GM21528 (cell line): ENCODE measurements around the gene MBD3L3.
"Not testable (repeated sequence)": the region's sequence is repeated elsewhere in the genome, so short reads cannot be mapped to it uniquely, and the experiment has no call there.

Experiments used
- ATAC-seq: cut with Tn5 transposase; IDR thresholded peaks from one replicate; pipeline ENCODE4 v1.9.1; 2021; ENCODE audit warnings: mild to moderate bottlenecking, moderate library complexity; ENCODE audit not compliant: unreplicated experiment, low FRiP score

The MBD3L3 gene

DNA sequence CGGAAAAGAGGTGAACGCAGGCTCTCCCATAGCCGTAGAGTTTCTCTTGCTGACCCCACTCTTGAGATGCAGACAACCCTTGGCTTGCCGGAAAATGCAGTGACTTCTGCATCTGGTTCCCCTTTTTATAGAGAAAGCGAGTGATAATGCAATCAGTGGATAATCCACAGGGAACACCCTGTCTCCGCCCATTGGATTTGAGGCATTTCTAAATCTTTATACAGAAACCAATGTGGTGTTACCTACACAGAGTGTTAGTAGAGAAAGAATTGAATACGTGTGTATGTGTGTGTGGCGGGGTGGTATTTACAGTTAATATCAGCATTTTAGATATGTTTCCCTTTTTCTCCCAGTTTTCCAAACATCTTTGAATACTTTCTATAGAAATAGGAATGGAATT lies at the start of gene MBD3L3:
Gene MBD3L3 (minus strand): TSS at position 101 of the 400 bp plus-strand sequence. CDS start 71 bp downstream, at position 30.
- ATAC-seq, result not testable (repeated sequence)

DNA sequence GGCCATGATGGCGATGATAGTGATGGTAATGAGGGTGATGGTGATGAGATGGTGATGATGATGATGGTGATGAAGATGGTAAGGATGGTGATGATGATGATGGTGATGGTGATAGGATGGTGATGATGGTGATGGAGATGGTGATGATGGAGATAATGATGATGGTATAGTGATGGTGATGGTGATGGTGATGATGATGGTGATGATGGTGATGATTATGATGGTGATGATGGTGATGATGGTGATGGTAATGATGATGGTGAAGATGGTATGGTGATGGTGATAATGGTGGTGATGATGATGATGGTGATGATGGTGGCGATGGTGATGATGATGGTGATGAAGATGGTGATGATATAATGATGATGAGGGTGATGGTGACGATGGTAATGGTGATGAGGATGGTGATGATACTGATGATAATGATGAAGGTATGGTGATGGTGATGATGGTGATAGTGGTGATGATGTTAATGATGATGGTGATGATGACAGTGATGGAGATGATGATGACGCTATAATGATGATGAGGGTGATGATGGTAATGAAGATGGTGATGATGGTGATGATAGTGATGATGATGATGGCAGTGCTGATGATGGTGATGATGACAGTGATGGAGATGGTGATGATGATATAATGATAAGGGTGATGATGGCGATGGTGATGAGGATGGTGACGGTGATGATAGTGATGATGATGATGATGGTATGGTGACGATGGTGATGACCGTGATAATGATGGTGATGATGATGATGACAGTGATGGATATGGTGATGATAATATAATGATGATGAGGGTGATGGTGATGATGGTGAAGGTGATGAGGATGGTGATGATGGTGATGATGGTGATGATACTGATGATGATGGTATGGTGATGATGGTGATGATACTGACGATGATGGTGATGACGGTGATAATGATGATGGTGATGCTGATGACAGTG lies 48.5 kb upstream of the MBD3L3 start:
- no peak for ATAC-seq

DNA sequence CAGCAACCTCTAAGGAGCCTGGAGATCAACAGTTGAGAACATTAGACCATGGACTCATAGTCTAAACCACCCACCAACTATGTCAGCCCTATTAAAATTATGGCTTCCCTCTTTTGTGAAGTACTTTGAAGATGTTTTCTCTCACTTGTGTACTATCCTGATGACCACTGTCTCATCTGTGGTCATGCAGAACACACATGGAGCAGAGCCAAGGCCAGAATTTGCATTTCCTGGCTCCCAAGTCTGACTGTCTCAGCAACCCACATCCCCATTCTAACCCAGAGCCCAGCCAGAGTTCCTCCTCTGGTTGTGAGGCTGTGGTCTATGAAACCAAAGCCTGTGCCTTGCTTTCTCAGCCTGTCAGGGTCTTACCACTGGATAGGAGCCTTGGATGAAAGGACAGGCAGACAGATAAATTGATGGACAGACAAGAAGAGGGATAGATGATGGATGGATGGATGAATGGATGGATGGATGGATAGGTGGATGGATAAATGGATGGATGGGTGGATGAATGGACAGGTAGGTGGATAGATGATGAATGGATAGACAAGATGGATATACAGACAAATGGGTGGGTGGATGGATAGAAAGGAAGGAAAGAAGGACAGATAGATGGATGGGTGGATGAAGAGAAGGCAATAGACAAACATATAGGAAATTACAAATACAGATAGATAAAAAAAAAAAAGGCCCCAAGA lies 46.4 kb upstream of the MBD3L3 start:
- no peak for ATAC-seq

DNA sequence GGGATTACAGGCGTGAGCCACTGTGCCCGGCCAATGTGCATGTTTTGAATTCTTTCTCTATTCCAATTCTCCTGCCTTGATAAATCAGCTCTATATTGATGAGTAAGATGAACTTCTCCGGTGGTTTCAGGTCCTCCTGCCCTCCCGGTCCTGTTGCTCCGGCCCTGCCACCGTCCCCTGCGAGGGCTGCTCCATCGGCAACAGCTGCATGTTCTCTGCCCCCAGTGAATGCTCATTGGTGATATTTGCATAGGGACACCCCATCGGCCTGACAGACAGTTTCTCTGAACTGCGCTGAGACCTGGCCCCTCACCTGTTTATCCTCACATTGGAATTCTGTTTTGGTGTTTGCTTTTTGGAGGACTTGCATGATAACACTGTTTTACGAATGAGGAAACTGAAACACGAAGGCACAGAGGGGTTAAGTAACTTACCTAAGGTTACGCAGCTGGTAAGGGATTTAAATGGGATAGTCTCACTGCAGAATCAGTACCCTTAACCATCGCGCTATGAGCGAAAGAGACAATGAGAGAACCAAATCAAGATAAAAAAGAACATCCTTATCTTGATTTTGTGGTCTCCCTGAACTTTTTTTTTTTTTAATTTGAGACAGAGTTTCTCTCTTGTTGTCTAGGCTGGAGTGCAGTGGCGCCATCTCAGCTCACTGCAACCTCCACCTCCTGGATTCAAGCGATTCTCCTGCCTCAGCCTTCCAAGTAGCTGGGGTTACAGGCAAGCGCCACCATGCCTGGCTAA lies 43.2 kb upstream of the MBD3L3 start:
- no peak for ATAC-seq

DNA sequence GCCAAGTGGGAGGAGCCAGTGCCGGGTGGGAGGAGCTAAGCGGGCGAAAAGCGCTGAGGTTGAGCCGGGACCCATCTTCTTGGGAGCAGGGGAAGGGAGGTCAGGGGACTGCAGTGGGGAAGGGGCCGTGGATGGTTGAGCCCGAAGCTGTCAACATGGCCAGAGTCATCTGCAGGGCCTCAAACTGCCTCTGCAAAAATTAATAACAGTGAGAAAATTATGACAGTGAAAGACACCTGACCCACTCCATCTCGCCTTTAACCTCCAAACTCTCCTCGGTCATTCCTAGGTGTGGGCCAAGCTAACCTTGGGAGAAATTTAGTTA lies 41.1 kb upstream of the MBD3L3 start:
- no peak for ATAC-seq

DNA sequence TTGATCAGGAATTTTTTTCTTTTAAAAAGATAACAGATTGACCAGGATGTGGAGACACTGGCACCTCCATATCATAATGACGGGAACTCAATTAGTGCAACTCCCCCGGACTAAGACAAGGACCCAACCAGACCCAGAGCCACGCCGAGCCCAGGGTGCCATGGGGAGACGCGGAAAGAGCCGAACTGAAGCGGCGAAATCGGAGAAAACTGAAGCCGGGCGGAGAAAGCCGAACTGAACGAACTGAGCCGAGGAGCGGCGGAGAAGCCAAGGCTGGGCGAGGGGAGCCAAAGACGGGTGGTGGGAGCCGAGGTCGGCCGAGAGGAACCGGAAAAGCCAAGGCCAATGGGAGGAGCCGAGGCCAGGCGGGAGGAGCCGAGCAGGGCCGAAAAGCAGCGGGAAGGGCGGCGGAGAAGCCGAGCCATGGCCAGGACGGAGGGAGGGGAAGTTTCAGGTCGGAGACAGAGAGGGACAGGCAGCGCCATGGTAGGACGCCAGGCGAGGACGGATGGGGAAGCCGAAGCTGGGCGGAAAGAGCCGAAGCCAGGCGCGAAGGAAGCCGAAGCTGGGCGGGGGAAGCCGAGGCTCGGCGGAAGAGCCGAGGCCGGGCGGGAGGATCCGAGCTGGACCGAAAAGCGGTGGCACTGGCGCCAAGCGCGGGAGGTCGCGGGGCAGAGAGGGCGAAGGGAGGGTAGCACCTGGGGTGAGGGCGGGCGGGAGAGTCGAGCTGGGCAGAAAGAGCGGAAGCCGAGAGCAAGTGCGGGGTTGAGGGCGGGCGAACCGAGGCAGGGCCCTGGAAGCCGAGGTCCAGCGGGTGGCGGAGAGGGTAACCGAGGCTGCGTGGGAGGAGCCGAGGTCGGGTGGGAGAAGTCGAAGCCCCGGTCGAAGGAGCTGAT lies 40.5 kb upstream of the MBD3L3 start:
- ATAC-seq, result peak; percentile 83

DNA sequence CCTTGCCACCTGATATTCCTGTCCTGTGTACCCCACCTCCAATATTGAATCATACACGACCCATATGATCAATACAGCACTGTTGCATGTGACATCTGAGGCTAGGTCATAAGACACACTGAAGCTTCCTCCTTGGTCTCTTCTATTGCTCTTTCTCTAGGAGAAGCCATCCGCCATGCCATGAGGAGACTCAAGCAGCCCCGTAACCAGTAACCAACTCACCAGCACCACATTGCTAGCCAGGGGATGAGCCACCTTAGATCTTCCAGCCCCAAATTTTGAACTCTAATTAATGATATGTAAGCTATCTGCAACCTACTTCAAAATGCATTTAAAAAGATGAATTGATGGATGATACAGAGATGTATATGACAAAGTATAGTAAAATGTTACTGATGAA lies 39.6 kb upstream of the MBD3L3 start:
- no peak for ATAC-seq

DNA sequence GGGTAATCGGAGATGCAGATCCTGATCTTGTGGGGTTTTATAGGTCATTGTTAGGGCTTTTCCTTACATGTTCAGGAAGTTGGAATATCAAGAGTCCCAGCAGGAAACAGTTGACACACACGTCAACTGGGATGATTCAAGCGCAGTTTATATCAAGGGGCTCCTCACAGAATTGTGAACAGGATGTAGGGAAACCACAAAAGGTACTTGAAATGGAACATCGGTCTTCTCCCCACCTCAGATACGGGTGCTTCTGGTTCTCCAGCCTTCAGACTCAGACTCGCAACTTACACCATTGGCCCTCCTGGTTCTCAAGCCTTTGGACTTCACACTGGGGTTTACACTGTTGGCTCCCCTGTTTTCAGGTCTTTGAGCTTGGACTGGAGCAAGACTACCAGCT lies 30.5 kb upstream of the MBD3L3 start:
- no peak for ATAC-seq

DNA sequence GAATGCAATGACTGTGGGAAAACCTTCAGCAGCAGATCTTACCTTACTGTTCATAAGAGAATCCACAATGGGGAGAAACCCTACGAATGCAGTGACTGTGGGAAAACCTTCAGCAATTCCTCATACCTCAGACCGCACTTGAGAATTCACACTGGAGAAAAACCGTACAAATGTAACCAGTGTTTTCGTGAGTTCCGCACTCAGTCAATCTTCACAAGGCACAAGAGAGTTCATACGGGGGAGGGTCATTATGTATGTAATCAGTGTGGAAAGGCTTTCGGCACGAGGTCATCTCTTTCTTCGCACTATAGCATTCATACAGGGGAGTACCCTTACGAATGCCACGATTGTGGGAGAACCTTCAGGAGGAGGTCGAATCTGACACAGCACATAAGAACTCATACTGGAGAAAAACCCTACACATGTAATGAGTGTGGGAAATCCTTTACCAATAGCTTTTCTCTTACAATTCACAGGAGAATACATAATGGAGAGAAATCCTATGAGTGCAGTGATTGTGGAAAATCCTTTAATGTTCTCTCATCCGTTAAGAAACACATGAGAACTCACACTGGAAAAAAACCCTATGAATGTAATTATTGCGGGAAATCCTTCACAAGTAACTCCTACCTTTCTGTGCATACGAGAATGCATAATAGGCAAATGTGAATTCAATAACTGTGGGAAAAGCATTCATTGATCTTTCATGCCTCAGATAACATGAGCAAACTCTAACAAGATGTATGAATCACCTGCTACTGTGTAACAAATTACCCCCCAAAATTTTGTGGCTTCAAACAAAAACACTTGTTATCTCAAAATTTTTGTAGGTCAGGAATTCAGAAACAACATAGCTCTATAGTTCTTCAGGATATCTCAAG lies 24.8 kb upstream of the MBD3L3 start:
- ATAC-seq, result no peak

DNA sequence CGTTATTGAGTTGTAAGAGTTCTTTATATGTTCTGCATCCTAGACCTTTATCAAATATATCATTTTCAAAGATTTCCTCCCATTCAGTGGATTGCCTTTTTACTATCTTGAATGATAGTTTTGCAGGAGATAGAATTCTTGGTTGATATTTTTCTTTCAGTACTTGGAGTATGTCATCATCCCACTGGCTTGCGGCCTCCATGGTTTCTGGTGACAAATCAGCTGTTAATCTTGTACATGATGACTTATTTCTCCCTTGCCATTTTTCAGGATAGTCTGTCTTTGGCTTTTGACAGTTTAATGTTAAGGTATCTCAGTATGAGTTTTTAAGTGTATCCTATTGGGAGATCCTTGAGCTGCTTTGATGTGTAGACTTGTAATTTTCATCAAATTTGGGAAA lies 19.5 kb upstream of the MBD3L3 start:
- ATAC-seq, result no peak

DNA sequence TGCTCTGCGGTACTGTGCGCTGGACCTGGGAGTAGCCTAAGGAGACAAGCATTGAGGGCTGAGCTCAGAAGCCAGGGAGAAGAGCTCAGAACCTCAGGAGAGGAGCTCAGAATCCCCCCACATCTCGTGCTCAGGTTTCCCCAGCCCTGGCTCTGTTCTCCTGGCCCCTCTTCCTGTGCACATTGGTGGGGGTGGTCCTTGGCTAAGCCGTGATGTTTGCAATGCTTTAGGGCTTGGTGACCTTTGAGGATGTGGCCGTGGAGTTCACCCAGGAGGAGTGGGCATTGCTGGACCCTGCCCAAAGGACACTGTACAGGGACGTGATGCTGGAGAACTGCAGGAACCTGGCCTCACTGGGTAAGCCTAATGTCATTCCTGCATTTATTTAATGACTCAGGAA lies 17.7 kb upstream of the MBD3L3 start:
- ATAC-seq, result no peak

DNA sequence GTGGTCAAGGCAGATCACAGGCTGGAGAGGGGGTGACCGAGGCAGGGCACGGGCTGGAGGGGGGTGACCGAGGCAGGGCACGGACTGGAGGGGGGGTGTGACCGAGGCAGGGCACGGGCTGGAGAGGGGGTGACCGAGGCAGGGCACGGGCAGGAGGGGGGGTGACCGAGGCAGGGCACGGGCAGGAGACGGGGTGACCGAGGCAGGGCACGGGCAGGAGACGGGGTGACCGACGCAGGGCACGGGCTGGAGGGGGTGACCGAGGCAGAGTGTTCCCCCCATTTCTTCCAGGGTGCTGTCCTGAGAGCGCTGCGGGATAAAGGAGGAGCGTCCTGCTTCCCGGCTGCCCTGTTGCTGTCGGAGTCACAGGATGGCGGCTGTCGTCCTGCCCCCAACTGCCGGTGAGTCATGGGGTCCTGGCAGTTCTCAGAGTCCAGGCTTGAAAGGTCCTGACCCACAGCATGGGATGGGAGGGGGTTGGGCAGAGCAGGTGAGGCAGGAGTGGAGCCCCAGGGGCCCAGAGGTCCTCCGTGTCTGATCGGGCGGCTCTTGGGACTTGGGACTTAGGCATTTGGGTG lies 16.3 kb upstream of the MBD3L3 start:
- ATAC-seq, result no peak

DNA sequence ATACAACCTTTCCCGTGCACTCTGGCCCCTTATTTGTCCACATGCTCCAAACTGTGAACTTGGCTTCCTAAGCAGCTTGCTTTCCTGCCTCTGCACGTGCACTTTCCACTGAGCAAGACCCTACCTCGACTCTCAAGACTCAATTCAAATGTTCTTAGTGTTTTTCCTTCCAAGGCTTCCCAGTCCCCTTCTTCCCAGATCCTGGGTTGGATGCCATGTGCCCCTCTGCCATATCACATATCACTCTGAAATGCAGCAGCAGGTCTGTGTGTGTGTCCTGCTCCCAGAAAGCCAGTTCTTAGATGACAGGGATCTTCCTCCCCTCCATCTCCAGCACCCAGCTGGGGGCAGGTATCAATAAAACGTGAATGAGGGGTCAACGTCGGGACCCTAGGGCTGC lies 14.1 kb upstream of the MBD3L3 start:
- no peak for ATAC-seq

DNA sequence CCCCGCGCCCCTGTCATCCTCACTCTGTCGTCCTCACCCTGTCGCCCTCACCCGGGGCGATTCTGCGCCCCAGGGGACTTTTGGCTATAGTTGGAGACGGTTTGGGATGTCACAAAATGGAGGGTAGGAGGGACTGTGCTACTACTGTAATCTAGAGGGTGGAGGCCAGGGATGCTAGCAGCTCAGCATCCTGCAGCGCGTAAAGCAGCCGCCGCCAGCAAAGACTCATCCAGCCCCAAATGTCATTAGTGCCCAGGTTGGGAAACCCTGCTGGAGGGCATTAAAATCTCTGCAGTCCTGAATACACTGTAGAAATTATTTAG lies 11.4 kb upstream of the MBD3L3 start:
- no peak for ATAC-seq

DNA sequence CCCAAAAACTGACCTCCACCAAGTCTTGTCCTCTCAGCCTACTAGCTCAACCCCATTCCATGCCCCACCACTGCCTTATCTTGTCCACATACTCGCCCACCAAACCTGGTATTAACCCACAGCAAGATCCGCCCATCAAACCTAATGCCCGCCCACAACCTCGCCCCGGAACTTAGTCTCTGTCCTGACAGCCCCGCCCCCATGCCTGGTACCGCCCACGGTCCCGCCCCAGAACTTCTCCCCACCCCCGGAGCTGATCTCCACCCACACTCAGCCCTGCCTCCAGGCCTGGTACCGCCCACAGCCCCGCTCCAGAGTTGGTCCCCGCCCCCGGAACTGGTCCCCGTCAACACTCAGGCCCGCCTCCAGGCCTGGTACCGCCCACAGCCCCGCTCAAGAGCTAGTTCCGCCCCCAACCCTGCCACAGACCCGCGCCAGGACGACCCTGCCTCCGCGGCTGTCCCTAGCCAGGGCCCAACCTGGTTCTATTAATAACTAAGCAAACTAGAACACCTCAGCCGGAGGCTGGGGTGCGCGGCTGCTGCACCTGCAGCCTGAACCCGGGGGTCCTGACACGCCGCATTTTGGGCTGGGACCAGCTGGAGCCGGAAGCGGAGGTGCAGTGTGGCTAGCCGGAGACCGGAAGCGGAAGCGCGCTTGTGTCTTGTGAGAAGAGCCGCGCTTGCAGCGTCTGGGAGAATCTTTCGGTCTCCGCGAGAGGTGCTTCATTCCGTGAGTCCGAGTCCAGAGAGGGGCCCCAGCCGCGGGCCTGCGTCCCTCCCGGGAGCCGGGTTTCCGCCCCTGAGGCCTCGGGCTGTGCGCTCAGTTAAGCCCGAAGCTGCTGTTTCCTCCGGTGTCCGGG lies 10.8 kb upstream of the MBD3L3 start, which contains the start of gene ZNF557:
Gene ZNF557 (plus strand): TSS at position 662 of the 862 bp plus-strand sequence. CDS start 5,372 bp downstream, outside the sequence.
- peak; percentile 93 for ATAC-seq

DNA sequence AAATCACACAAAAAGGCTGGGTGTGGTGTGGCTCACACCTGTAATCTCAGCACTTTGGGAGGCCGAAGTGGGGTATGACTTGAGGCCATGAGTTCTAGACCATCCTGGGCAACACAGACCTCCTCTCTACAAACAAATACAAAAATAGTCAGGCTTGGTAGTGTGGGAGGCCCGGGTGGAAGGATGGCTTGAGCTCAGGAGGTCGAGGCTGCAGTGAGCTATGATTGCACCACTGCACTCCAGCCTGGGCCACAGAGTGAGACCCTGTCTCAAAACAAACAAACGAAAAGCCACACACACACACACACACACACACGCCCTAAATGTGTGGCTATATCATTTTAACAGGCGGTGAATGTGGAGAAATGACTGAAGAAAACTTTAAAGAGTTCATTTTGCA lies 10.1 kb upstream of the MBD3L3 start:
- no peak for ATAC-seq

DNA sequence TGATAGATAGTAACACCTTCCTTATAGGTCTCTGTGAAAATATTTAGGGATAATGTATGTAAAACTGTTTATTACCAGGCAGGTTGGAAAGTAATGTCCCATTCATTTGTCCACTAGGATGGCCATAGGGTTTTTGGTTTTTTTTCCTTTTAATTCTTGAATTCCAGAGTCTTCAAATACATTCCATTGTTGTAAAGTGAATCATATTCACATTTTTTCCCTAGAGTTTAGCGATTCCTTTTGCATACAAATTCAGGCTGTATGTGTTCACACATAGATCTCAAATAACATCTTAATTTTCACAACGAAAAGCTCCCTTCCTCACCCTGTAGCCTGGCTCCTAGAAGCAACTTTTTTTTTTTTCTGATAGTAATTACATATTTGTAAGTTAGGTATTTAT lies 9.2 kb upstream of the MBD3L3 start:
- no peak for ATAC-seq

DNA sequence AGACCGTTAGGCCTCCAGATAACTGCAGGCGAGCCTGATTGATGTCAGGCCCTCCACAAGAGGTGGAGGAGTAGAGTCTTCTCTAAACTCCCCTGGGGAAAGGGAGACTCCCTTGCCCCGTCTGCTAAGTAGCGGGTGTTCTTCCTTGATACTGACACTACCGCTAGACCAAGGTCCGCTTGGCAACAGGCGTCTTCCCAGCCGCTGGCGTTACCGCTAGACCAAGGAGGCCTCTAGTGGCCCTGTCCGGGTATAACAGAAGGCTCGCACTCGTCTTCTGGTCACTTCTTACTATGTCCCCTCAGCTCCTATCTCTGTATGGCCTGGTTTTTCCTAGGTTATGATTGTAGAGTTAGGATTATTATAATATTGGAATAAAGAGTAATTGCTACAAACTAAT lies 8.6 kb upstream of the MBD3L3 start:
- ATAC-seq, result not testable (repeated sequence)
